Trophoblast cell (in vitro differentiated cells and primary cell): ENCODE data around the gene OLIG2.

Source experiments
- DNase-seq, 2 donors: peaks; one replicate each; pipeline ENCODE4 v3.0.0-alpha.2; 2016
- H2AFZ ChIP-seq: 2 replicates; pipeline ENCODE4 v1.6.1; 2013; ENCODE audit warnings: low read length, moderate library complexity, mild to moderate bottlenecking; ENCODE audit not compliant: insufficient read depth, poor library complexity
- H2AK5ac ChIP-seq: 2 replicates; pipeline ENCODE4 v1.6.1; 2013; ENCODE audit warnings: mild to moderate bottlenecking, low read length
- H2BK120ac ChIP-seq: 2 replicates; pipeline ENCODE4 v1.6.1; 2013; ENCODE audit warnings: low read length, mild to moderate bottlenecking, moderate library complexity; ENCODE audit not compliant: insufficient read depth, poor library complexity
- H2BK12ac ChIP-seq: 2 replicates; pipeline ENCODE4 v1.6.1; 2013; ENCODE audit warnings: mild to moderate bottlenecking, low read length, moderate library complexity
- H2BK5ac ChIP-seq: 2 replicates; pipeline ENCODE4 v1.6.1; 2013; ENCODE audit warnings: low read length, low read depth, moderate library complexity, mild to moderate bottlenecking; ENCODE audit not compliant: poor library complexity
- H3K14ac ChIP-seq: 2 replicates; pipeline ENCODE4 v1.6.1; 2013; ENCODE audit warnings: mild to moderate bottlenecking, low read length
- H3K18ac ChIP-seq: 2 replicates; pipeline ENCODE4 v1.6.1; 2013; ENCODE audit warnings: mild to moderate bottlenecking, low read length
- H3K23ac ChIP-seq: 2 replicates; pipeline ENCODE4 v1.6.1; 2013; ENCODE audit warnings: low read length
- H3K27ac ChIP-seq: 2 replicates; pipeline ENCODE4 v1.5.1; 2013; ENCODE audit warnings: low read depth, mild to moderate bottlenecking, inconsistent platforms, low read length, moderate library complexity
- H3K27me3 ChIP-seq: 2 replicates; pipeline ENCODE4 v1.6.1; 2013; ENCODE audit warnings: inconsistent platforms, mild to moderate bottlenecking, low read length, moderate library complexity; ENCODE audit not compliant: insufficient read depth
- H3K36me3 ChIP-seq, 2 experiments: 1 replicate in 1 of 2; 2 replicates in 1 of 2; pipeline ENCODE4 v1.6.1; 2013; ENCODE audit warnings: low read length in 2 of 2, mild to moderate bottlenecking in 2 of 2, moderate library complexity in 1 of 2; ENCODE audit not compliant: insufficient read depth in 2 of 2, control insufficient read depth in 1 of 2
- H3K4ac ChIP-seq: 2 replicates; pipeline ENCODE4 v1.6.1; 2013; ENCODE audit warnings: low read depth, mild to moderate bottlenecking, low read length, moderate library complexity
- H3K4me1 ChIP-seq, 2 experiments: 1 replicate in 1 of 2; 2 replicates in 1 of 2; pipeline ENCODE4 v1.6.1; 2013; ENCODE audit warnings: low read length in 2 of 2, mild to moderate bottlenecking in 2 of 2, moderate library complexity in 1 of 2; ENCODE audit not compliant: insufficient read depth in 2 of 2, control insufficient read depth in 1 of 2
- H3K4me2 ChIP-seq: 2 replicates; pipeline ENCODE4 v1.6.1; 2013; ENCODE audit warnings: inconsistent platforms, mild to moderate bottlenecking, low read length, moderate library complexity
- H3K4me3 ChIP-seq: 2 replicates; pipeline ENCODE4 v1.5.1; 2013; ENCODE audit warnings: mild to moderate bottlenecking, low read depth, low read length, inconsistent platforms
- H3K79me1 ChIP-seq: one replicate; pipeline ENCODE4 v1.6.1; 2013; ENCODE audit warnings: low read length
- H3K79me2 ChIP-seq: 2 replicates; pipeline ENCODE4 v1.6.1; 2013; ENCODE audit warnings: low read length, mild to moderate bottlenecking; ENCODE audit not compliant: control insufficient read depth, insufficient read depth, poor library complexity
- H3K9ac ChIP-seq: 2 replicates; pipeline ENCODE4 v1.6.1; 2013; ENCODE audit warnings: mild to moderate bottlenecking, low read length
- H3K9me3 ChIP-seq: 2 replicates; pipeline ENCODE4 v1.6.1; 2013; ENCODE audit warnings: low read depth, mild to moderate bottlenecking, control low read depth, inconsistent platforms, low read length; ENCODE audit not compliant: insufficient read depth
- H4K12ac ChIP-seq: 2 replicates; pipeline ENCODE4 v1.6.1; 2013; ENCODE audit warnings: low read depth, mild to moderate bottlenecking, low read length, moderate library complexity
- H4K8ac ChIP-seq: 2 replicates; pipeline ENCODE4 v1.6.1; 2013; ENCODE audit warnings: low read depth, mild to moderate bottlenecking, low read length, moderate library complexity
- H4K91ac ChIP-seq: one replicate; pipeline ENCODE4 v1.6.1; 2013; ENCODE audit warnings: low read depth, mild to moderate bottlenecking, low read length, moderate library complexity
- WGBS: extraction: QIAGEN DNeasy Blood & Tissue Kit; methylation state at CpG from one replicate; pipeline ENCODE4 v1.1.7; 2013; ENCODE audit warnings: missing lambda C conversion rate; ENCODE audit not compliant: insufficient read length, insufficient coverage; ENCODE audit errors: extremely low coverage; 5-methylcytosine and 5-hydroxymethylcytosine counted together

OLIG2 gene

DNA sequence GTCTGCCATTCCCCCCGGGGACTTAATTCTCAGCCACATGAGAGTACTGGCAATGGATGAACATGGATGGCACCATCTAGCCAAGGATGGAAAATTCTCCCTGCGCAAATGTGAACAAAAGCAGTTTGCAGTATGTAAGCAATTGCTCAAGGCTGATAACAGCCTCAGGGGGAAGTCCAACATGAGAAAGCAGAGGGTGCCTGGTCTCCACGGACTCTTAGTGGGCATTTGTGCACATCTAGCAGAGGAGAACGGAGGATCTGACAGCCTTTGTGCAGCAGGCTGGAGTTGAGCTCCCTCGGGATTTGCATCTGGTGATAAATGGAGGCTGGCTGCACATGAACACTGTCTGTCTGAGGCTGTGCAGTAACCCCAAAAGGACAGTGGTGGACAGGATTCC lies 30.3 kb downstream of the OLIG2 start:
- WGBS: no CpG with 5 or more reads among the region's 5 CpGs
- no peaks in the 10 kb centered on the region for H3K79me1 ChIP-seq

DNA sequence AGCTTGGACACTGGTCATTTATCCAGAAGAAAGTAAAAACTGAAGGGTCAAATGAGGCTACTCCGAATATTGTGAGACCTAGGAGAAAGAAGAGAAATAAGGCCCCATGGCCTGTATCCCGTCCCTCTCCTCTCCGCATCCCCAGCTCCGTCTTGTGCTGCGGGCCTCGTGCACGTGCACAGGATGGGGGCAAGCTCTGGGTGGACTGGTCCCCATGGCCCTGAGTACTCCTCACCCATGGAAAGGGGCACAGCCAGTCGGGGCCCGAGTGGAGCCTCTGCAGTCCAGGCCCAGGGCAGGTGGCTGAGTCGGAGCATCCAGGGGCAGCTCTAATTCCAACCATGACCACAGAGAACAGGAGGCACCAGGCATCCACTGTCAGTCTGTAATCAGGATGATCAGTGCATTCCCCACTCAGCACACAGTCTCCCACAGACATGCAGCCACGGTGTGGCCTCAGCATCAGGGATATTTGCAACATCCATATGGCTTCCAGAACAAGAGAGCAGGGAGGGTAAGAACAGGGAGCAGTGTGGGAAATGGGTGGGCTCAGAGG lies 31.7 kb downstream of the OLIG2 start:
- no peak for DNase-seq
- Histone ChIP-seq H3K4ac (no peak overlapping the region), H2BK5ac (no peak overlapping the region), H3K23ac (no peak overlapping the region), H3K9ac (no peak overlapping the region), H4K12ac (no peak overlapping the region), H3K18ac (no peak overlapping the region), H3K27ac (no peak overlapping the region), H4K91ac (no peak overlapping the region), H2AK5ac (no peak overlapping the region), H3K4me1 (no peaks in the 10 kb centered on the region), H3K36me3 (no peaks in the 10 kb centered on the region), H3K79me1 (no peaks in the 10 kb centered on the region), H3K79me2 (no peaks in the 10 kb centered on the region), H3K27me3 (no peaks in the 10 kb centered on the region), H2BK120ac (no peak overlapping the region), H4K8ac (no peak overlapping the region), H2AFZ (no peak overlapping the region), H3K9me3 (no peaks in the 10 kb centered on the region), H2BK12ac (no peak overlapping the region), H3K4me2 (no peak overlapping the region), H3K14ac (no peak overlapping the region), H3K4me3 (no peak overlapping the region)
- WGBS: no CpG with 5 or more reads among the region's 11 CpGs

More for the DNA sequence above, 30.3 kb downstream of the OLIG2 start:
- H3K4me2 ChIP-seq: no peak overlapping the region
- no peak for DNase-seq
- H4K91ac ChIP-seq: no peak overlapping the region
- no peak overlapping the region for H3K18ac ChIP-seq
- H4K12ac ChIP-seq: no peak overlapping the region
- H3K4me1 ChIP-seq: no peaks in the 10 kb centered on the region
- H3K9ac ChIP-seq: no peak overlapping the region
- H3K36me3 ChIP-seq: no peaks in the 10 kb centered on the region
- no peak overlapping the region for H4K8ac ChIP-seq
- H3K4ac ChIP-seq: no peak overlapping the region
- no peak overlapping the region for H2AK5ac ChIP-seq
- H2BK5ac ChIP-seq: no peak overlapping the region
- no peak overlapping the region for H2AFZ ChIP-seq
- no peak overlapping the region for H3K14ac ChIP-seq
- H3K4me3 ChIP-seq: no peak overlapping the region
- H3K79me2 ChIP-seq: no peaks in the 10 kb centered on the region
- H3K9me3 ChIP-seq: no peaks in the 10 kb centered on the region
- H3K27me3 ChIP-seq: no peaks in the 10 kb centered on the region
- no peak overlapping the region for H3K23ac ChIP-seq
- no peak overlapping the region for H2BK120ac ChIP-seq
- no peak overlapping the region for H3K27ac ChIP-seq
- H2BK12ac ChIP-seq: no peak overlapping the region

DNA sequence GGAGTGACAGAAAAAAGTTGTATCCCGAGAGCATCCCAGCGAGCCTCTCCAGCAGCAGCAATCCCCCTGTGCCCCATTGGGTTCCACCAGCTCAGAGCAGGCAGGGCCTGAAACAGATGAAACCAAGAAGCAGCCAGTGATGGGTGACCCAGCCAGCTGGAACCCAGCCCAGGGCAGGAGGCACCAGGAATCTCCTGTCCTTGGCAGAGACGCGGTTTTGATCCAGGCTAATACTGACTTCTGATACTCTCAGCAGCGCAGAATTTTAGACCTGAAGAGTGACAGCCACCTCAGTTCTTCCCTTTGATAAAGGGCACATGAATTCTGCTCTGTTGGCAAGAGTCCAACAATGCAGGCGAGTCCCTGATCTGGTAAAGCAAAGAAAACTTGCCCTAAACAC lies 32.8 kb downstream of the OLIG2 start:
- H3K9ac ChIP-seq: no peak overlapping the region
- no peaks in the 10 kb centered on the region for H3K79me2 ChIP-seq
- no peaks in the 10 kb centered on the region for H3K9me3 ChIP-seq
- H3K4me2 ChIP-seq: no peak overlapping the region
- no peak overlapping the region for H4K91ac ChIP-seq
- no peak overlapping the region for H2BK12ac ChIP-seq
- H3K23ac ChIP-seq: no peak overlapping the region
- H3K27me3 ChIP-seq: no peaks in the 10 kb centered on the region
- H2AK5ac ChIP-seq: no peak overlapping the region
- H3K4me1 ChIP-seq: no peaks in the 10 kb centered on the region
- no peak overlapping the region for H4K12ac ChIP-seq
- H2BK5ac ChIP-seq: no peak overlapping the region
- WGBS: no CpG with 5 or more reads among the region's 6 CpGs
- H3K27ac ChIP-seq: no peak overlapping the region
- H3K36me3 ChIP-seq: no peaks in the 10 kb centered on the region
- no peaks in the 10 kb centered on the region for H3K79me1 ChIP-seq
- no peak overlapping the region for H3K18ac ChIP-seq
- no peak for DNase-seq
- no peak overlapping the region for H4K8ac ChIP-seq
- H2AFZ ChIP-seq: no peak overlapping the region
- H2BK120ac ChIP-seq: no peak overlapping the region
- no peak overlapping the region for H3K14ac ChIP-seq
- H3K4ac ChIP-seq: no peak overlapping the region
- H3K4me3 ChIP-seq: no peak overlapping the region

DNA sequence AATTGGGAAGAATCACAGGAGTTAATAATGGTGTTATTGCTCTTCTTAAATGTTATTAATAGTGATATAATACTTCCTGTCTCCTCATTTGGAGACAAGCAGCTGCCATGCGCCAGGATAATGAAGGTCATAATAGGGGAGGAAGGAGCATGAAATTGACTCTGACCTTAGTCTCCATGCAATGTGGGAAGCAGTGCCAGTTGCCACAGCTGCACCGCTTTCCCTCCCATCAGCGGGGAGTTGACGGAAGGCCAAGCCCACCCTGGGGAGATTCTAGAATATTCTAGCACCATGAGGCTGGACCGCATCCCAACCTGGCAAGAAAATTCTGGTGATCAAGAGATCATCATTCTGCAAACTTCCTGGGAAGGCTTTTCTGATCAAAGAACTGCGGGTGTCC lies 33.2 kb downstream of the OLIG2 start:
- Histone ChIP-seq H3K36me3 (no peaks in the 10 kb centered on the region), H3K4me1 (no peaks in the 10 kb centered on the region), H3K4ac (no peak overlapping the region), H4K12ac (no peak overlapping the region), H3K79me1 (no peaks in the 10 kb centered on the region), H4K91ac (no peak overlapping the region), H3K27me3 (no peaks in the 10 kb centered on the region), H3K14ac (no peak overlapping the region), H3K9ac (no peak overlapping the region), H4K8ac (no peak overlapping the region), H3K4me2 (no peak overlapping the region), H3K4me3 (no peak overlapping the region), H3K9me3 (no peaks in the 10 kb centered on the region), H3K27ac (no peak overlapping the region), H2BK5ac (no peak overlapping the region), H2AFZ (no peak overlapping the region), H2BK12ac (no peak overlapping the region), H3K79me2 (no peaks in the 10 kb centered on the region), H2BK120ac (no peak overlapping the region), H3K18ac (no peak overlapping the region), H3K23ac (no peak overlapping the region), H2AK5ac (no peak overlapping the region)
- WGBS: no CpG with 5 or more reads among the region's 6 CpGs
- no peak for DNase-seq
